K562 (cell line): ENCODE data around the gene AJM1. TPM values are rescaled to one million over a fixed set of nuclear protein-coding genes. Genes with fewer than 3 reads are reported as not detected.
A peak's percentile ranks its signal among the peaks of the same experiment; 100 is the strongest.

Source experiments
- ATAC-seq: fragments of 200-7000 bp; cut with Tn5 transposase; 3 replicates; pipeline ENCODE4 v1.9.1; 2020; ENCODE audit warnings: moderate library complexity
- BruUV-seq: library from RNA; stranded (reverse); fragments of 400-500 nt; replicated peaks from 2 replicates; lab custom pipeline; 2021; lab: Mats Ljungman, UMichigan
- CTCF ChIA-PET: fragments of 300-600 bp; formaldehyde crosslinking; extraction: SDS; loops from one replicate; lab custom pipeline; 2021; ENCODE audit warnings: low intra/inter-chr PET ratio; lab: Yijun Ruan, JAX
- POLR2A ChIA-PET: fragments of 300-600, 350-650 bp; sonication (Branson Sonifier 250); formaldehyde crosslinking; extraction: SDS; loops from one replicate; lab custom pipeline; 2021; ENCODE audit warnings: antibody characterized with exemption, inconsistent platforms; lab: Yijun Ruan, JAX
- DNase-seq, 4 experiments: peaks; one replicate each; pipeline versions ENCODE4 v3.0.0 to v3.0.0-alpha.2; 2011 to 2018; ENCODE audit warnings: low spot score in 3 of 4, mixed read lengths in 3 of 4; ENCODE audit errors: extremely low read depth in 1 of 4
- FAIRE-seq: peaks from 2 replicates; lab custom pipeline; 2011; peaks lifted over from hg19 to GRCh38; lab: Jason Lieb, UNC
- H2AFZ ChIP-seq: 2 replicates; pipeline ENCODE4 v1.6.0; 2011; ENCODE audit warnings: low read depth, low read length, control low read depth, inconsistent platforms
- H3K27ac ChIP-seq: fragments of 200-600 bp; 3 replicates; pipeline ENCODE4 v1.8.0; 2011; ENCODE audit warnings: low read depth, mild to moderate bottlenecking, control low read depth, inconsistent platforms, low read length, moderate library complexity, mixed read lengths; ENCODE audit errors: extremely low read depth
- H3K27me3 ChIP-seq, 2 experiments: fragments of 300-600 bp in 1 of 2; 2 replicates in 1 of 2; 3 replicates in 1 of 2; pipeline versions ENCODE4 v1.6.0 to v1.8.0; 2011; ENCODE audit warnings: inconsistent platforms in 2 of 2, low read length in 2 of 2, mild to moderate bottlenecking in 1 of 2, mixed read lengths in 1 of 2, moderate library complexity in 1 of 2; ENCODE audit not compliant: control insufficient read depth in 2 of 2, insufficient read depth in 2 of 2
- H3K36me3 ChIP-seq: fragments of 300-600 bp; 3 replicates; pipeline ENCODE4 v1.8.0; 2011; ENCODE audit warnings: mild to moderate bottlenecking, low read length, inconsistent platforms; ENCODE audit not compliant: control insufficient read depth, insufficient read depth
- H3K4me1 ChIP-seq, 2 experiments: fragments of 200-600 bp in 1 of 2; replicated peaks in 1 of 2; 2 replicates in 1 of 2; 3 replicates in 1 of 2; pipeline versions ENCODE4 v1.5.1 to v1.8.0; 2011; ENCODE audit warnings: inconsistent platforms in 2 of 2, low read length in 2 of 2, mild to moderate bottlenecking in 1 of 2, mixed read lengths in 1 of 2, moderate library complexity in 1 of 2; ENCODE audit not compliant: control insufficient read depth in 2 of 2, insufficient read depth in 2 of 2
- H3K4me2 ChIP-seq: 2 replicates; pipeline ENCODE4 v1.6.1; 2011; ENCODE audit warnings: low read length, control low read depth, inconsistent platforms, mixed read lengths; ENCODE audit not compliant: insufficient read depth
- H3K4me3 ChIP-seq: fragments of 200-600 bp; sonication (generic), shearing (Covaris generic); 2 replicates; pipeline ENCODE4 v1.5.1; 2016; ENCODE audit warnings: control low read depth, inconsistent platforms
- H3K79me2 ChIP-seq: fragments of 200-600 bp; 3 replicates; pipeline ENCODE4 v1.8.0; 2011; ENCODE audit warnings: low read length, inconsistent platforms; ENCODE audit not compliant: control insufficient read depth, insufficient read depth
- H3K9ac ChIP-seq, 2 experiments: 2 replicates each; pipeline versions ENCODE4 v1.6.0 to v1.6.1; 2011; ENCODE audit warnings: low read depth in 2 of 2, low read length in 2 of 2, control low read depth in 1 of 2, inconsistent platforms in 1 of 2, mild to moderate bottlenecking in 1 of 2, mixed read lengths in 1 of 2; ENCODE audit not compliant: insufficient read depth in 1 of 2
- H3K9me1 ChIP-seq: one replicate; pipeline ENCODE4 v1.6.0; 2011; ENCODE audit warnings: inconsistent platforms, mild to moderate bottlenecking, low read length, moderate library complexity; ENCODE audit not compliant: control insufficient read depth, insufficient read depth
- H3K9me3 ChIP-seq: replicated peaks from 2 replicates; pipeline ENCODE4 v1.5.1; 2011; ENCODE audit warnings: low read depth, low read length, inconsistent platforms; ENCODE audit not compliant: control insufficient read depth, insufficient read depth
- H4K20me1 ChIP-seq: replicated peaks from 2 replicates; pipeline ENCODE4 v1.6.1; 2011; ENCODE audit warnings: low read length, inconsistent platforms, mixed read lengths; ENCODE audit not compliant: control insufficient read depth, insufficient read depth
- MTF1 ChIP-seq: fragments of 250-450 bp; sonication (Bioruptor Pico); IDR thresholded peaks from 2 replicates; pipeline ENCODE4 v1.9.0; 2021; ENCODE audit warnings: moderate library complexity, mild to moderate bottlenecking, inconsistent platforms, borderline replicate concordance
- NR2C1 ChIP-seq, 2 experiments: fragments of 450-650 bp; IDR thresholded peaks; 2 replicates each; pipeline ENCODE4 v1.6.1; 2017; ENCODE audit warnings: mild to moderate bottlenecking in 2 of 2, antibody characterized with exemption in 1 of 2, inconsistent platforms in 1 of 2, missing compliant biosample characterization in 1 of 2, missing genetic modification characterization in 1 of 2
- POLR2AphosphoS2 ChIP-seq: IDR thresholded peaks from 2 replicates; pipeline ENCODE4 v1.6.1; 2012; ENCODE audit warnings: low read length, improper control_type of control experiment
- ZNF318 ChIP-seq, 2 experiments: fragments of 450-650 bp; IDR thresholded peaks; 2 replicates each; pipeline ENCODE4 v1.6.1; 2016; ENCODE audit warnings: mild to moderate bottlenecking in 2 of 2, borderline replicate concordance in 1 of 2, low read depth in 1 of 2, moderate library complexity in 1 of 2
- WGBS: fragments of 100-300 bp; shearing (Covaris generic); methylation state at CpG from one replicate; pipeline ENCODE4 v1.1.6; 2016; ENCODE audit warnings: low coverage, mixed read lengths; ENCODE audit not compliant: insufficient coverage; ENCODE audit errors: missing lambda C conversion rate; 5-methylcytosine and 5-hydroxymethylcytosine counted together
- in situ Hi-C: fragments of 300-500 bp; cut with MboI; formaldehyde crosslinking; loops from 4 replicates; pipeline ENCODE4 v1.15.0; 2018; ENCODE audit warnings: inconsistent platforms, mixed read lengths
- intact Hi-C: fragments of 100-400 bp; cut with micrococcal nuclease; formaldehyde crosslinking; loops from 2 replicates; pipeline ENCODE4 v1.14.2; 2022
- polyA plus RNA-seq, 8 experiments: library from polyadenylated mRNA; depleted of rRNA in 4 of 8; stranded (reverse) in 5 of 8; unstranded in 3 of 8; fragments of >200 nt; fragmentation: Nextera tagmentation in 2 of 8; fragmentation: Illumina TruSeq in 1 of 8; extraction: Ambion mirVana in 2 of 8; extraction: Trizol in 1 of 8; gene quantifications; 2 replicates each; pipeline versions ENCODE4 v1.2.1 to v1.2.3, GENCODE V29; 2011 to 2014; ENCODE audit warnings: inconsistent platforms in 1 of 8, missing spikeins in 1 of 8
- total RNA-seq, 7 experiments: library from RNA; depleted of rRNA in 6 of 7; stranded (reverse); fragments of >200 nt in 6 of 7; fragmentation: Illumina TruSeq in 2 of 7; extraction: Trizol in 2 of 7; gene quantifications; 2 replicates each; pipeline versions ENCODE4 v1.2.1 to v1.2.3, GENCODE V29; 2011 to 2021; ENCODE audit warnings: low replicate concordance in 1 of 7

AJM1 gene
- total and polyA plus RNA-seq, 9 of the 15 experiments (the other 6 are each of a cell fraction or from before 2014, with no cell fraction given): 0.01 to 3.7 (median 0.65) TPM; not detected in 1

GRCh38 chr9:136853596-136854112 is 11.4 kb downstream of the AJM1 start:
- H3K27ac ChIP-seq: no peak overlapping the region
- H3K4me2 ChIP-seq: no peak overlapping the region
- H4K20me1 ChIP-seq: 0 out of 2 replicates have a peak, but pooled peaks cover 7% of the 10 kb centered on the region
- no peak for TF ChIP-seq MTF1 (CRISPR knock-in tag)
- TF ChIP-seq, all 486 proteins: peak for 0
- 0 out of 4 replicates have a peak overlapping the region, but pooled peaks of 1 of the 2 experiments have one; percentile 26 for H3K9ac ChIP-seq
- intact Hi-C loops (no loop called here), in situ Hi-C loops (no loop called here)
- DNase-seq: no peak
- H3K4me1 ChIP-seq: peaks cover 9 to 89% of the 10 kb centered on the region in 2 experiments; a peak in 4 of 5 replicates
- no peaks in the 10 kb centered on the region for H3K9me3 ChIP-seq
- H3K79me2 ChIP-seq: peaks cover 15% of the 10 kb centered on the region
- BruUV-seq: no TSS peak
- POLR2A ChIA-PET: interaction anchor here (0.6 kb wide), 1 partner anchor 103 kb away, joined by 3 read pairs; no protein-coding TSS in a partner anchor
- no peak overlapping the region for H3K4me3 ChIP-seq
- H3K36me3 ChIP-seq: peaks cover 35% of the 10 kb centered on the region; the same call in 1 of the 3 replicates
- H3K27me3 ChIP-seq: no peaks in the 10 kb centered on the region
- H3K9me1 ChIP-seq: no peaks in the 10 kb centered on the region
- no peak overlapping the region for H2AFZ ChIP-seq
- WGBS: 88% methylated on average over 8 of the region's 18 CpGs
- CTCF ChIA-PET: no interaction called here
- ATAC-seq: no peak
- no peak for FAIRE-seq

GRCh38 chr9:136854113-136854841 is 12.0 kb downstream of the AJM1 start:
- POLR2A ChIA-PET: interaction anchor here (0.6 kb wide), 1 partner anchor 102 kb away, joined by 3 read pairs; no protein-coding TSS in a partner anchor
- TF ChIP-seq ZNF318 (IDR thresholded peaks at IDR 0.05; ENCODE audit: borderline replicate concordance in 1 of 2, low read depth in 1 of 2): no peak
- no peak for TF ChIP-seq NR2C1 (IDR thresholded peaks at IDR 0.05)
- TF ChIP-seq NR2C1 (tag; IDR thresholded peaks at IDR 0.05): no peak
- TF ChIP-seq POLR2AphosphoS2: no peak

More at GRCh38 chr9:136854113-136854841, 12.0 kb downstream of the AJM1 start:
- H3K36me3 ChIP-seq: peaks cover 38% of the 10 kb centered on the region; the same call in 1 of the 3 replicates
- CTCF ChIA-PET: no interaction called here
- H3K4me2 ChIP-seq: no peak overlapping the region
- no TSS peak for BruUV-seq
- 80% methylated on average over 22 of the region's 30 CpGs for WGBS
- intact Hi-C loops: no loop called here
- H3K79me2 ChIP-seq: peaks cover 15% of the 10 kb centered on the region
- H3K9me3 ChIP-seq: no peaks in the 10 kb centered on the region
- no peak for FAIRE-seq
- in situ Hi-C loops: no loop called here
- H3K27ac ChIP-seq: no peak overlapping the region
- 0 out of 2 replicates have a peak, but pooled peaks cover 7% of the 10 kb centered on the region for H4K20me1 ChIP-seq
- H3K9me1 ChIP-seq: no peaks in the 10 kb centered on the region
- peaks cover 9 to 96% of the 10 kb centered on the region in 2 experiments; a peak in 4 of 5 replicates for H3K4me1 ChIP-seq
- H3K27me3 ChIP-seq: no peaks in the 10 kb centered on the region
- no peak overlapping the region for H3K4me3 ChIP-seq
- DNase-seq: no peak
- no peak overlapping the region for H2AFZ ChIP-seq
- no peak for ATAC-seq
- H3K9ac ChIP-seq: peak overlapping the region in 1 of 2 experiments; percentile 35; a peak in 2 of 4 replicates
